HG02840 (cell line): ENCODE data around the gene COL6A1.
"Not testable (repeated sequence)": the region's sequence is repeated elsewhere in the genome, so short reads cannot be mapped to it uniquely, and the experiment has no call there.

Experiments used
- ATAC-seq: cut with Tn5 transposase; IDR thresholded peaks from one replicate; pipeline ENCODE4 v1.9.1; 2021; ENCODE audit warnings: mild to moderate bottlenecking, moderate library complexity, moderate number of reproducible peaks; ENCODE audit not compliant: unreplicated experiment, low FRiP score

The COL6A1 gene

GRCh38 chr21:46039891-46040660 is 58.5 kb downstream of the COL6A1 start:
- no peak for ATAC-seq

GRCh38 chr21:46040707-46041106 is 59.1 kb downstream of the COL6A1 start:
- ATAC-seq: no peak

DNA sequence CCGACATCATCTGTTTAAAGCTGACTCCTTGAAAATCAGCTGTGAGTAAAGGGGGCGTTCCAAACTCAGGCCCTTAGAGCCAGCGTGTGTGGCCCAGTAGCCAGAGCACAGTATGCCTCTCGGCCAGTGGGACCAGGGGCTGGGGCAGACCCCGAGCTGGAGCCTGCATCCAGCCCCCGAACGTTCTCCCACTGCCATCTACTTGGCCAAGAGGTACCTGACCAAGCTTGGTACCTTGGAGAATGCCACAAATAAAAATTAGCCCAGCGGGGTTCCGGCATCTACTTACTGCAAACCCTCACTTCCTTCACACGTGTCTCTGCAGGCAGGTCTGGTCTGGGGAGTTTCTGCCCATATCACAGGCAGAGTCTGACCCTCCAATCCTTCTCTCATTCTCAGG is 59.6 kb downstream of the COL6A1 start:
- no peak for ATAC-seq

- ATAC-seq: no peak
These were observed 63.6 kb downstream of the COL6A1 start for GRCh38 chr21:46045154-46045553.

DNA sequence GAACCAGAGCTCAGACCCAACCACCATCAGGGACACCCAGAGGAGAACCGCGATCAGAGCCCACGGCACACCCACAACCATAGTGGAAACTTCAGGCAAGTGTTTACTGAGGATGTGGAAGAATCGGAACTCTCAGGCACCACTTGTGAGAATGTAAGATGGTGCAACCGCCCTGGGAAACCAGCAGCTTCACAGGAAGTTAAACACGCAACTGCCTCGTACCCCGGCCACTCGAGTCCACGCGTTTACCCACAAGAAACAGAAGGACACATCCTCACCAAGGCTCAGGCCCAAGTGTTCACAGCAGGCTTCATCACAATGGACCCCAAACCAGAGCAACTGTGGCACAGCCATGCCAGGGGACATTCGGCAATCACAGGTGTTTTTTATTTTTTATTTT is 64.9 kb downstream of the COL6A1 start:
- ATAC-seq: no peak

GRCh38 chr21:46046906-46047305 is 65.3 kb downstream of the COL6A1 start:
- ATAC-seq: not testable (repeated sequence)

DNA sequence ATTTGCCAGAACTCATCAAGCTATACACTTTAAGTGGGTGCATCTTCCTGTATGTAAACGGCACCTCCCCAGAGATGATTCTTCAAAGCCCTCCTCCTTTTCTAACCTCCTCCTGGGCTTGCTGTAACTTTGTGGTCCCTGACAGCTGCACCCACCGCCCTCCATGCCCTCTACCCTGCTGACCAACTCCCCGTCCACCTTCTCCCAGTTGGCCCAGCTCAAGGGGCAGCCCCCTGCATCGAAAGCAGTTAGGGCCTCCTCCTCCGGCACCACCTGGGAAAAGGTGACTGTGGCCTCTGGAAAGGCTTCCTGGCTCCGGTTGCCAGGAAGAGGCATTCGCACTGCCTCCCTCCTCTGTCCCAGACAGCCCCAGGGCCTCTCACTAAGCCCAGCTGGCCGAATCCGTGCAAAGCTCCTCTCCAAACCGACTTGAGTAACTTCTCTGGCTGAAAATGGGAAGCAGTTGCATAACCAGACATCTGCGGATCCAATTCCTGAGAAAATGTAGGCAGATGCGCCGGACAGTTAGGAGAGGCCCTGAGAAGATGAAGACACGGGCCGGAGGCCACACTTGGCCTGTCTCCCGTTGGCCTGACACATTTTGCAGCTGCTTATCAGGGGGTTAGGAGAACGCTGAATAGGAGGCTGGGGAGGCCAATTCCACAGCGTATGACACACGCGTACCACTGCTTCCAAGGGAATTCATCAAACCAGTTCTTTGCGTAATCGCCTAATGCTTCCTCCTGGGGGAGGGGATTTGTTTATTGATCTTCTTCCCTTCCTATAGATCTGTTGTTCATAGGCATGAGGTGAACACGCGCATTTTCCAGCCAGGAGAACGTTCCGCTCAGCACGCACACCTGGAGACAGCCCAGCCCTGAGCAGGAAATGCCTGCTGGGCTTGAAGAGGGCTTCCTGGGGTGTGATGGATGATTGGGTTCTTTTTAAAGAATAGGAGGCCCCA is 67.6 kb downstream of the COL6A1 start:
- no peak for ATAC-seq

DNA sequence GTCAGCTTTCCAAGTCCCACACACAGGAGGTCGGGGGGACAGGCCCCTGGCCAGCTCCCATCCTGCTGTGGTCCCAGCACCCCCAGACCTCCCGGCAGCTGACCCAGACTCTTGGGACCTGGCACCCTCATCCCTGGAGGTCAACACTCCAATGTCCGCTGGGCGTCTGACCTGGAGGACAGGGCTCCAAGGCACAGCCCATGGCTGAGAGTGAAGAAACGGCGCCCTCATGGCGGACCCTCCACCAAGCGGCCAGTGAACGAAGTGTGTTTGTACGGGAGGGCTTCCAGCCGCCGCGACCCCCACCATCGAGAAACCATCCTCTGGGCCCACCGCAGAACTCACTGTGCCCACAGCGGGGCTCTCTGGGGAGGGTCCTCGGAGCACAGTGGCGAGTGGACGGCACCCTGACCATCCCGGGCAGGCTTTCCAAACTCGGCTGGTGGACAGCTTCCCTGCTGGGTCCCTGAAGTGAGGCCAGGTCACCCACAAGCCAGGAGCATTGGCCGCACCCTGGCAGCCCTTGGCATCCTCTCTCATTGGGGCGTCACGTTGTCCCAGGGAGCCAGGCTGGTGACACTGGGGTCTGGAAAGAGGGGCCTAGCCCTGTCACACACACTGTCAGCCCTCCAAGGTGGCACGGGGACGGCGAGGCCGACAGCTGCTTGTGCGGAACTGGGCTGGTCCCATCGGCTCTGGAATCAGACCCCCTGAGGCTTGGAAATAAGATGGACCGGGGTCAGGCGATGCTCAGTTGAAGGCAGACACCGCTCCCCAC is 68.5 kb downstream of the COL6A1 start:
- ATAC-seq: no peak

GRCh38 chr21:46050668-46051378 is 69.3 kb downstream of the COL6A1 start:
- ATAC-seq: no peak

- ATAC-seq: no peak
These were observed 69.8 kb downstream of the COL6A1 start for GRCh38 chr21:46051379-46051770.

- ATAC-seq: no peak
These were observed 70.5 kb downstream of the COL6A1 start for GRCh38 chr21:46051821-46052675.

DNA sequence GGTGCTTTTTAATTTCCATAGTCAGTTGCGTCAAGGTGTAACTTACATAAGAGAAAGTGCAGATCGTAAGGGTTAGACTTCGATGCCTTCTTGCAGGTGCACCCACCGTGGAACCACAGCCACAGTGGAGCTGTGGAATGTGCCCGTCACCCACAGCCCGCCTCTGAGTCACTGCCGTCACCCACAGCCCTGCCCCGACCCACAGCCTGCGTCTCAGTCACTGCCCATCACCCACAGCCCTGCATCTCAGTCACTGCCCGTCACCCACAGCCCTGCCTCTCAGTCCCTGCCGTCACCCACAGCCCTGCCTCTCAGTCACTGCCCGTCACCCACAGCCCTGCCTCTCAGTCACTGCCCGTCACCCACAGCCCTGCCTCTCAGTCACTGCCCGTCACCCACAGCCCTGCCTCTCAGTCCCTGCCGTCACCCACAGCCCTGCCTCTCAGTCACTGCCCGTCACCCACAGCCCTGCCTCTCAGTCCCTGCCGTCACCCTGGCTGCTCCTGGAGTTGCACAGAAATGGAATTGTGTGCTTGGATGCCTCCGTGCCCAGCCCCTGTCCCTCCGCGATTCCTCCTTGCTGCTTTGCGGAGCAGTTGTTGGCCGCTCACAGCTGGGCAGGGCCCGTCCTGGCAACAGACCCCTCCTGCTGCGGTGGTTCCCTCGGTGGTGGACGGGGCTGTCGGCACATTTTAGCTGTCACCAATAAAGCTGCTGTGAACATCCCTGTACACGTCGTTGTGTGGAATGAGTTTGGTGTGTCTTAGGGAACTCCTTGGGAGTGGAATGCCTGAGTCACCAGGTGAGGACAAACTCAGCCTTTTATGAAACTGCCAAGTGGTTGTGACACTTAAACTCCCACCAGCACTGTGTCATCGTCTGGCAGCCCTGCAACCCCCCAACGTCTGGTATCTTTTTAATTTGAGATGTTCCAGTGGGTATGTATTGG is 71.4 kb downstream of the COL6A1 start:
- ATAC-seq: no peak

DNA sequence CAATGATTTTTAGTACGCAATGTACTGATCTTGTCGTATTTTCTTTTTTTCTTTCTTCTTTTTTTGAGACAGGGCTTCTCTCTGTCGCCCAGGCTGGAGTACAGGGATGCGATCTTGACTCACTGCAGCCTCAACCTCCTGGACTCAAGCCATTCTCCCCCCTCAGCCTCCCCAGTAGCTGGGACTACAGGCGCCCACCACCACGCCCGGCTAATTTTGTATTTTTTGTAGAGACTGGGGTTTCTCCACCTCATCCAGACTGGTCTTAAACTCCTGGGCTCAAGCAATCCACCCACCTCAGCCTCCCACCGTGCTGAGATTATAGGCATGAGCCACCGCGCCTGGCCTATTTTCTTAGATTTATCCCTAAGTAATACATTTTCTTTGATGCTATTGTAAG is 72.5 kb downstream of the COL6A1 start:
- no peak for ATAC-seq

- no peak for ATAC-seq
These were observed 72.9 kb downstream of the COL6A1 start for GRCh38 chr21:46054451-46054881.
